Neural progenitor cell (in vitro differentiated cells): ENCODE data around the gene PIGM.

Experiments used
- CTCF ChIP-seq: fragments of 200-600 bp; sonication (generic); IDR thresholded peaks from 2 replicates; pipeline ENCODE4 v1.5.1; 2017; ENCODE audit warnings: antibody characterized with exemption, mild to moderate bottlenecking
- EZH2 ChIP-seq: fragments of 200-600 bp; sonication (generic); IDR thresholded peaks from 2 replicates; pipeline ENCODE4 v1.6.1; 2017; ENCODE audit warnings: antibody characterized with exemption, mild to moderate bottlenecking, moderate library complexity

GRCh38 chr1:159987186-159987585 lies 44.6 kb downstream of the PIGM start:
- no peak for TF ChIP-seq EZH2
- TF ChIP-seq CTCF: no peak
